Measurements from ENCODE around the gene BORCS6.

GRCh38 chr17:8235676-8236075 is 45.7 kb upstream of the BORCS6 start:
- TF ChIP-seq CTCF (CRISPR knock-in tag; IDR thresholded peaks at IDR 0.05) (no peak), ZBTB14 (CRISPR knock-in tag; IDR thresholded peaks at IDR 0.05) (no peak), PCBP1 (IDR thresholded peaks at IDR 0.05; ENCODE audit: borderline replicate concordance, low read depth, low read length) (no peak), ZSCAN29 (CRISPR knock-in tag; conservative IDR thresholded peaks at IDR 0.05) (no peak), RAD21 (CRISPR knock-in tag; IDR thresholded peaks at IDR 0.05) (no peak), YY1 (IDR thresholded peaks at IDR 0.05; ENCODE audit: insufficient read depth, insufficient replicate concordance, low read depth, low read length) (no peak), REST (IDR thresholded peaks at IDR 0.05; ENCODE audit: borderline replicate concordance in 1 of 2, low read depth in 1 of 2, low read length in 2 of 2) (no peak), MYNN (CRISPR knock-in tag; IDR thresholded peaks at IDR 0.05; ENCODE audit: low read depth) (no peak), ASH2L (IDR thresholded peaks at IDR 0.05; ENCODE audit: insufficient read length, low read depth, low read length) (no peak), HNF1A (IDR thresholded peaks at IDR 0.05; ENCODE audit: low read depth) (no peak), HNF1A (CRISPR knock-in tag; IDR thresholded peaks at IDR 0.05; ENCODE audit: borderline replicate concordance) (no peak), ZBTB44 (CRISPR knock-in tag; IDR thresholded peaks at IDR 0.05) (no peak), ZNF704 (CRISPR knock-in tag; IDR thresholded peaks at IDR 0.05; ENCODE audit: borderline replicate concordance) (no peak)

Data from HepG2 (cell line).